Measurements from ENCODE around the gene FERMT1.
"Not testable (repeated sequence)": the region's sequence is repeated elsewhere in the genome, so short reads cannot be mapped to it uniquely, and the experiment has no call there.

Gene FERMT1

GRCh38 chr20:6114696-6115095, 8.1 kb downstream of the FERMT1 start:
- DNase-seq = no peak

- DNase-seq = no peak
Measured at GRCh38 chr20:6113951-6114350, 8.9 kb downstream of the FERMT1 start.

- not testable (repeated sequence) for DNase-seq
Measured at GRCh38 chr20:6112965-6113364, 9.9 kb downstream of the FERMT1 start.

GRCh38 chr20:6108330-6108729, 14.5 kb downstream of the FERMT1 start:
- no peak for DNase-seq

- peak; percentile 46 for DNase-seq
Measured at GRCh38 chr20:6104493-6105188, 18.2 kb downstream of the FERMT1 start.

- no peak for DNase-seq
Measured at GRCh38 chr20:6103301-6103700, 19.5 kb downstream of the FERMT1 start.

- no peak for DNase-seq
Measured at GRCh38 chr20:6101346-6101745, 21.5 kb downstream of the FERMT1 start.

- no peak for DNase-seq
Measured at GRCh38 chr20:6100246-6100645, 22.6 kb downstream of the FERMT1 start.

- DNase-seq = no peak
Measured at GRCh38 chr20:6099819-6100218, 23.0 kb downstream of the FERMT1 start.

GRCh38 chr20:6095409-6095808, 27.4 kb downstream of the FERMT1 start:
- DNase-seq = no peak

- no peak for DNase-seq
Measured at GRCh38 chr20:6094565-6094964, 28.3 kb downstream of the FERMT1 start.

- no peak for DNase-seq
Measured at GRCh38 chr20:6094063-6094462, 28.8 kb downstream of the FERMT1 start.

- DNase-seq = no peak
Measured at GRCh38 chr20:6091661-6092060, 31.2 kb downstream of the FERMT1 start.

- no peak for DNase-seq
Measured at GRCh38 chr20:6086868-6087267, 36.0 kb downstream of the FERMT1 start.

GRCh38 chr20:6083926-6084325, 38.9 kb downstream of the FERMT1 start:
- DNase-seq = no peak

- no peak for DNase-seq
Measured at GRCh38 chr20:6081236-6081635, 41.6 kb downstream of the FERMT1 start.

- no peak for DNase-seq
Measured at GRCh38 chr20:6079016-6079415, 43.8 kb downstream of the FERMT1 start.

GRCh38 chr20:6075428-6076219, 47.2 kb downstream of the FERMT1 start:
- peak; percentile 36 for DNase-seq

GRCh38 chr20:6074784-6075183, 48.0 kb downstream of the FERMT1 start:
- no peak for DNase-seq

GRCh38 chr20:6074145-6074561, 48.7 kb downstream of the FERMT1 start:
- DNase-seq = no peak

- no peak for DNase-seq
Measured at GRCh38 chr20:6070829-6071695, 51.8 kb downstream of the FERMT1 start.

- DNase-seq = no peak
Measured at GRCh38 chr20:6069669-6070068, 53.2 kb downstream of the FERMT1 start.

GRCh38 chr20:6067763-6068318, 55.0 kb downstream of the FERMT1 start:
- DNase-seq = no peak
